Esophagus squamous epithelium (tissue), 5 donors: ENCODE results near the gene SEMA5A. TPM values are rescaled to one million over a fixed set of nuclear protein-coding genes. Genes with fewer than 3 reads are reported as not detected.

Source experiments
- DNase-seq: peaks from one replicate; lab custom pipeline; 2025; lab: John Stamatoyannopoulos, UW
- H3K27ac ChIP-seq, 4 donors: fragments of 200-600 bp; sonication (generic); one replicate each; pipeline ENCODE4 v1.5.1; 2016 to 2019; ENCODE audit warnings: mild to moderate bottlenecking in 1 of 4
- H3K27me3 ChIP-seq, 4 donors: fragments of 200-600 bp; sonication (generic); 1 replicate in 3 of 4; 2 replicates in 1 of 4; pipeline versions ENCODE4 v1.5.1 to v1.6.0; 2017 to 2021; ENCODE audit warnings: antibody characterized with exemption in 1 of 4
- H3K36me3 ChIP-seq, 3 donors: fragments of 200-600 bp; sonication (generic); one replicate each; pipeline ENCODE4 v1.5.1; 2016 to 2019
- H3K4me1 ChIP-seq, 3 donors: fragments of 200-600 bp; sonication (generic); one replicate each; pipeline ENCODE4 v1.5.1; 2017 to 2019
- H3K4me3 ChIP-seq, 4 donors: fragments of 200-600 bp; sonication (generic); 1 replicate in 3 of 4; 2 replicates in 1 of 4; pipeline ENCODE4 v1.5.1; 2016 to 2019; ENCODE audit warnings: mild to moderate bottlenecking in 2 of 4, moderate library complexity in 1 of 4
- H3K9me3 ChIP-seq, 3 donors: fragments of 200-600 bp; sonication (generic); one replicate each; pipeline ENCODE4 v1.5.1; 2016 to 2019
- CTCF ChIP-seq, 6 experiments: fragments of 450-650 bp in 4 of 6; fragments of 200-600 bp in 2 of 6; sonication (generic) in 2 of 6; IDR thresholded peaks; one replicate each; pipeline ENCODE4 v1.5.1; 2016 to 2019; ENCODE audit warnings: antibody characterized with exemption in 6 of 6, mild to moderate bottlenecking in 4 of 6, moderate library complexity in 4 of 6
- POLR2A ChIP-seq, 4 donors: fragments of 450-650 bp; IDR thresholded peaks; one replicate each; pipeline ENCODE4 v1.6.1; 2017; ENCODE audit warnings: antibody characterized with exemption in 4 of 4, mild to moderate bottlenecking in 4 of 4, moderate library complexity in 3 of 4
- WGBS, 2 donors: methylation state at CpG; one replicate each; pipeline ENCODE4 v1.1.5; 2018; 5-methylcytosine and 5-hydroxymethylcytosine counted together
- intact Hi-C: fragments of 100-400 bp; cut with DNase I; formaldehyde crosslinking; loops from one replicate; pipeline ENCODE4 v1.15.0; 2022
- total RNA-seq, 4 donors: library from RNA; depleted of rRNA; stranded (reverse); fragments of >200 nt; gene quantifications; one replicate each; pipeline ENCODE4 v1.1.0, GENCODE V29; 2016
- donor health status: DM: yes; HTN: yes; CAD: no.

The SEMA5A gene
- total RNA-seq, 4 donors from 2014 or later: 3.9 to 9.4 (median 8.4) TPM

GRCh38 chr5:9537223-9538141, 8.4 kb downstream of the SEMA5A start:
- Histone ChIP-seq H3K4me1 (peaks cover 0 to 18% (median 0%) of the 10 kb centered on the region in 3 donors), H3K4me3 (no peak overlapping the region), H3K27me3 (no peaks in the 10 kb centered on the region), H3K27ac (no peak overlapping the region), H3K36me3 (no peaks in the 10 kb centered on the region), H3K9me3 (no peaks in the 10 kb centered on the region)
- intact Hi-C loops: no loop called here
- 76 to 86% methylated on average over 2 of the region's 2 CpGs for WGBS, 2 donors
- DNase-seq: no peak
- no peak for TF ChIP-seq CTCF (IDR thresholded peaks at IDR 0.05)
- TF ChIP-seq POLR2A (IDR thresholded peaks at IDR 0.05): no peak

GRCh38 chr5:9536717-9537116, 9.2 kb downstream of the SEMA5A start:
- H3K9me3 ChIP-seq: no peaks in the 10 kb centered on the region
- peaks cover 0 to 18% (median 0%) of the 10 kb centered on the region in 3 donors for H3K4me1 ChIP-seq
- no peaks in the 10 kb centered on the region for H3K36me3 ChIP-seq
- H3K27ac ChIP-seq: no peak overlapping the region
- H3K27me3 ChIP-seq: no peaks in the 10 kb centered on the region
- H3K4me3 ChIP-seq: no peak overlapping the region
- no peak for DNase-seq
- no peak for TF ChIP-seq POLR2A (IDR thresholded peaks at IDR 0.05)
- no peak for TF ChIP-seq CTCF (IDR thresholded peaks at IDR 0.05)
- 70 to 85% methylated on average over 2 of the region's 2 CpGs for WGBS, 2 donors
- intact Hi-C loops: no loop called here

GRCh38 chr5:9534881-9535517, 10.9 kb downstream of the SEMA5A start:
- WGBS, 2 donors: 42 to 48% methylated on average over 14 to 15 of the region's 15 CpGs
- no peak overlapping the region for H3K4me3 ChIP-seq

GRCh38 chr5:9533562-9534364, 12.1 kb downstream of the SEMA5A start:
- H3K4me1 ChIP-seq: peaks cover 0 to 18% (median 0%) of the 10 kb centered on the region in 3 donors
- H3K27ac ChIP-seq: no peak overlapping the region
- no peaks in the 10 kb centered on the region for H3K36me3 ChIP-seq
- intact Hi-C loops: no loop called here
- no peak for DNase-seq
- H3K4me3 ChIP-seq: no peak overlapping the region
- no peaks in the 10 kb centered on the region for H3K9me3 ChIP-seq
- H3K27me3 ChIP-seq: no peaks in the 10 kb centered on the region
- WGBS, 2 donors: 85 to 88% methylated on average over 7 of the region's 7 CpGs
- TF ChIP-seq CTCF (IDR thresholded peaks at IDR 0.05): no peak
- no peak for TF ChIP-seq POLR2A (IDR thresholded peaks at IDR 0.05)

More at GRCh38 chr5:9534881-9535517, 10.9 kb downstream of the SEMA5A start:
- H3K27me3 ChIP-seq: no peaks in the 10 kb centered on the region
- peaks cover 0 to 18% (median 0%) of the 10 kb centered on the region in 3 donors for H3K4me1 ChIP-seq
- H3K36me3 ChIP-seq: no peaks in the 10 kb centered on the region
- no peak overlapping the region for H3K27ac ChIP-seq
- H3K9me3 ChIP-seq: no peaks in the 10 kb centered on the region
- intact Hi-C loops: no loop called here
- DNase-seq: no peak
- TF ChIP-seq POLR2A (IDR thresholded peaks at IDR 0.05) (no peak), CTCF (IDR thresholded peaks at IDR 0.05) (no peak)
